HG03457 (cell line): Measurements from ENCODE around the gene CHST11.

Experiments
- ATAC-seq: cut with Tn5 transposase; IDR thresholded peaks from one replicate; pipeline ENCODE4 v1.9.1; 2021; ENCODE audit warnings: moderate number of reproducible peaks; ENCODE audit not compliant: unreplicated experiment

CHST11 gene

DNA sequence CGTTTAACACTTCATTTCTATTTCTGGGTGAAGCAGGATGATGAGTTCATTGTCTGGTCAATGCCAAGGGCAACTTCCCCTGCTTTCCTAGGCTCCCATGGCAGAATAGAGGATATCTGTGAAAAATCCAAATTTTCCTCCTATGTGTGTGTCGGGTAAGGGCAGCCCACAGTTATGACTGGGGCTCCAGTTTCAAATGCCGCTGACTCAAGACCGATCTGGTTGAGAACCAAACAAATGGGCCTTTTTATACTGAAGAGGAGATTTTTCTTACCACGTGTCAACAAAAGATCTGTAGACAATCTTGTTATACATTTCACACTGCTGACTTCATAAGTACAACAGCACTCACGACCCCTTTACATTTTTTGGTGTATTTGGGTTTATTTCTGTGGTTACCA lies 120.8 kb downstream of the CHST11 start:
- ATAC-seq = no peak

DNA sequence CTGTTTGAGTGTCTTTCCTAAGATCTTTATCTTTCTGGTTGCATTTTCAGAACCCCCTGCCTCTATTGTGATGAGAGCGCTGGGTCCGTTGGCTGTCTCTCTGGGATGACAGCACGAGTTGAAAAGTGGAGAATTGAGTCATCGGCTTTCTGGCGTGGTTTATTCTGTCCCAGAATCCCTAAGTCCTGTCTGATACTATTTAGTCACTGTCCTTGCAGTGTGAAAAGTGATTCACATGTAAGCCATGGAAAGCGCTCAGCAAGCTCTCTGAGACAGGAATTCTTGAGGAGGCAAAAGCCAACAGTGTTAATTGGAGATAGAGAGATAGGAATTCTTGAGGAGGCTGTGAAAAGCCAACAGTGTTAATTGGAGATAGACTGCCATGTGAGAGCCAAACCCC lies 121.7 kb downstream of the CHST11 start:
- ATAC-seq = no peak

DNA sequence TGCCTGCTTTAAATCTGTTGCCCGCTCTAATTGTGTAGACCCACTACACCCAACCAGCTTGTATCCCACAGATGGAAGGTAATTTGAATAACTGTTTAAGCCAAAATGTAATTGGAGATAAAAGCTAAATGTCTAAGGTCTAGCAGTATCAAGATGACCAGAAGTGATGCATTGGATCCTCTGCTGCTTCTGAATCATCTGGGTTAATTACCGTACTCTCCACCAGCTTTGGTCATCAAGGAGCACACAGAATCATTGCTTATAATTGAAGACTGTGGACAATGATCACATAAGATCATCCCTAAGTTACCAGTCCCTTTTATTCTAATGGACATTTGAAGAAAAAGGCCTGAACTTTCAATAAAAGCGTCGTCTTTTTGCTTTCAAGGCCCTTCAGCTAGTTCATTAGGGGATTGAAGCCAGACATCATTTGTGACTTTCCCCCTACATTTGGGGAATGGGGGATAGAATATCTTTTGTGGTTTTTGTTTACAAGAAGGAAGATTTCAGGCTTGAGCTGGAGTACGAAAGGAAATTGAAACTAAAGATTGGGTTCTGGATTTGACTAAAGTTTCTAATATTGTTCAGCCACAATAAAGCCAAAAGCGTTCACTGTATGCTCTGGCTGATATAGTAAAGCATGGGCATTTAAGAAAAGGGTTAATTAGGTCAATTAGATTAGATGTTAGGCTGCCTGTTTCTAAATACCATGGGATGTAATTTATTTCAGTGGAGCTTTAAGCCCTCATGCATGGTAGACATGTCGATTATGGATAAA lies 123.2 kb downstream of the CHST11 start:
- ATAC-seq = no peak

DNA sequence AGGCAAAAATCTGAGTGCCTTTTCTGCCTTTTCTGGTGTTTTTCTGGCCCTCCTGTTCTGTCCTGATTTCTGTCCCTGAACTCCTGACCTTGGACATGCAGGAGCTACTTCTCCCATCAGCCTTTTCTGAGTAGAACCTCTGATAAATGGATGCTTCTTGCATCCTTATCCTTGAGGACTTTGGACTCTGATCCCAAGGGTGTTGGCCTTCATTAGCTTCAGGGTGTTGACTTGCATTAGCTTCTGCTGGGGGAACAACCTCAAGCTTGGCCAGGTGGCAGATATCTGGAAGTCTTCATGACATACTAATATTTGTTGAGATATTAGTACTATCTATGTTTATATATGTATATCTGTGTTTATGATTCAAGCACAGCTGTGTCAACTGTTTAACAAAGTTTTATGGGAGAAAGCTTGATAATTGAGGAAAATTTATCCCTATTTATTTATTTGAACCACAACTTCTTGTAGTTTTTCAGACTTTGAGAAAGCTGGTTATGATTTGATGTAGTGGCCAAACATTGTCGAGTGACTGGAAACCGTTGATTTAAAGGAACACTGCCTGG lies 124.3 kb downstream of the CHST11 start:
- no peak for ATAC-seq

DNA sequence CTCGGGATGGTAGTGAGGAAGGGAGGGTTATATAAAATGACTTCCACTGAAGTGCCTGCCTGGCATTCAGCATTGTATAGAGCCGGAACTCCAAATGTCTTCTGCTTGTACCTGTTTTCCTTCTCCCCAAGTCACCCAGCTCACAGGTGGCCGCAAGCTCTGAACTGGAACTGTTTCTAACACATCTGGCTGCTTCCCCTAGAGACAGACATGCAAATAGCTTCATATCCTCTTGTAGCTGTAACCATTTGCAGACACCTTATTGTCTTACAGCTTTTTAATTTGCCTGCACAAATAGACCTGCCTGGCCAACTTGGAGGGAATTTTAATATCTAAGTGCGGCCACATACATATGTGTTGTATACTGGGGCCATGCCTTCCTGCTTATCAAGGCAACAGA lies 126.0 kb downstream of the CHST11 start:
- ATAC-seq = peak; percentile 68

DNA sequence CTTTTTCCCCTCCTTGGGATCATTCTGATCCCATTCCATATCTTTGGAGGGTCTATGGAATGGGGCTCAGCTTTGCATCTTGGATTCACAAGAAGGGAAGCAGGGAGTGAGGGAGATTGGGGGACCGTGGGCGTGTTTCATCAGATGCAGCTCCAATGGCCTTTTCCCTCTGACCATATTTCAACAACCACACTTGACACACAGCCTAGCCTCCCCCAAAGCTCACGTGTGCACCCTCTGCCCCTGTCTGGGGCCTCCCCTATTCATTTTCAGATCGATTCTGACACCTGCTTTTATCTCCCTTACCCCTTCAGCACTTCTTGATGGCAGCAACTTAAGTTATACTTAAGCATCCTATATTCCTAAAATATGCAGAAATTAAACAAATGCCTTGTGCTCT lies 126.6 kb downstream of the CHST11 start:
- ATAC-seq = no peak

DNA sequence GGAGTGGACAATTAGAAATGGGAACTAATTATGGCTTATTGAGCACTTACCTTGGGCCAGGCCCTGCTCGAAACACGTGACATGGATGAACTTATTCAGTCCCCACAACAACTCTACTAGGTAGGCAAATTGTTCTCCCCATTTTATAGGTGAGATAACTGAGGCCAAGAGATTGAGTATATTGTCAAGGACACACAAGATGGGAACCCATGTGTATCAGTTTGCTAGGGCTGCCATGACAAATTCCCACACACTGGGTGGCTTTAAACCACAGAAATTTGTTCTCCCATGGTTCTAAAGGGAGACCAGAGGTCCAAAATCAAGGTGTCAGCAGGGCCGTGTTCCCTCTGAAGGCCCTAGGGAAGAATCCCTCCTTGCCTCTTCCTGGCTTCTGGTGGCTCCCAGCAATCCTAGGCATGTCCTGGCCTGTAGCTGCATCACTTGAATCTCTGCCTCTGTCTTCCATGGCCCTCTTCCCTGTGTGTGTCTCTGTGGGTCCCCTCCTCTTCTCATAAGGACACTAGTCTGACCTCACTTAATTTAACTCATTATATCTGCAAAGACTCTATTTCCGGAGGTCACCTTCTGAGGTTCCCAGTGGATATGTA lies 128.8 kb downstream of the CHST11 start:
- ATAC-seq = no peak

DNA sequence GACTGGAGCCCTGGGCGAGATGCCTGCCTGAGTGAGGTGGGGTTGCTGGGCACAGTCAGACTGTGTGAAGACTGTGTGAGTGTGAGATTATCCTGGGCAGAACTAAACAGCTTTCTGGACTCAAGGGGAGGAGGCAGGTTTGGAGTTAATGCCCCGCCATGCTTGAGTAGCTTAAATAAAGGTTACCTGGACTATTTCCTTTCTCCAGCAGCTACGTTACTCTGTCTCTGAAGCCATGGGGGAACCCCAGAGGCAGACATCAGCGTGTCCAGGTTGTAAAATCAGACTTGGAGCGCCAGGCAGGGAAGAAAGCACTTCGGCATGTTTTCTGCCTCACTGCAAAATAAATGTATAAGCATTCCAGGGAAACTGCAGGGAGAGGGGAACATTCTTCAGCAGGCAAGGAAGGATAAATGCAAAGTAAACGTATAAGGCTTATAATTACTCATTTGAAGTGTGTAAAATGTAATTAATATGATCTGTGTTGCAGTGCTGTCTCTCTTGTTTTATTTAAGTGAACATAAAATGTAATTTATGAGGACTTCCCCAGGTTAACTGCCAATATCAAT lies 129.7 kb downstream of the CHST11 start:
- no peak for ATAC-seq

DNA sequence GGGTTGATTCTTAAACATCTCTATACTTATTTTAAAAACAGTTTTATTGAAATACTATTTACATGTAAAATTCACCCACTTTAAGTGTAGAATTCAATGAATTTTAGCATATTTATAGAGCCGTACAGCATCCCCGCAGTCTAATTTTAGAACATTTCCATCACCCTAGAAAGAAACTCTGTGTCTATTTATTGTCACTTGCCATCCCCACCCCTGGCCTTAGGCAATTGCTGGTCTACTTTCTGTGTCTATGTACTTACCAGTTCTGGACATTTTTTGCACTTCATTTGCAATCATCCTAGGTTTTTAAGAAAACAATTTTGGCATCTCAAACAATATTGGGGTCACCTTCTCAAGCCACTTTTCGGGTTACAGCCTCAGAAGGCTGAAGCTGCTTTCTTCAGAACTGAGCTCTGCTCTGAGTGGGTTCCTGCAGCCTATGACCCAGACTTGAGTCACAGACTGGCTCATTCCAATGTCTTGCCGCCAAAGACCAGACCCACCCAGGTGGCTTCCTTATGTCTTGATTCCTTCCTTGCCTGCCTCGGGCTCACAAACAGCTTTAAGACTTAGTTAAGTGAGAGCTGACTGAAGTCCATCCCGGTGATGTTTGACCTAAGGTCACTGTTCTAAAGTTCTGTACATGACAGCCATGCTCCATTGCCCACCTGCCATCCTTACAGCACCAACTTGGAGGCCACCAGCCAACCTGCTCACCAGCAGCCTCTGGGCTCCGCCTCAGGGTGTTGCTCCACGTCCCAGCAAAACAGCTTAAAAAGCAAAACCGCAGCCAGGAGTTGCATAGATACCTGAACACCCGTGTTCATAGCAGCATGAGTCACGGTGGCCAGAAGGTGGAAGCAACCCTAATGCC lies 131.5 kb downstream of the CHST11 start:
- no peak for ATAC-seq

DNA sequence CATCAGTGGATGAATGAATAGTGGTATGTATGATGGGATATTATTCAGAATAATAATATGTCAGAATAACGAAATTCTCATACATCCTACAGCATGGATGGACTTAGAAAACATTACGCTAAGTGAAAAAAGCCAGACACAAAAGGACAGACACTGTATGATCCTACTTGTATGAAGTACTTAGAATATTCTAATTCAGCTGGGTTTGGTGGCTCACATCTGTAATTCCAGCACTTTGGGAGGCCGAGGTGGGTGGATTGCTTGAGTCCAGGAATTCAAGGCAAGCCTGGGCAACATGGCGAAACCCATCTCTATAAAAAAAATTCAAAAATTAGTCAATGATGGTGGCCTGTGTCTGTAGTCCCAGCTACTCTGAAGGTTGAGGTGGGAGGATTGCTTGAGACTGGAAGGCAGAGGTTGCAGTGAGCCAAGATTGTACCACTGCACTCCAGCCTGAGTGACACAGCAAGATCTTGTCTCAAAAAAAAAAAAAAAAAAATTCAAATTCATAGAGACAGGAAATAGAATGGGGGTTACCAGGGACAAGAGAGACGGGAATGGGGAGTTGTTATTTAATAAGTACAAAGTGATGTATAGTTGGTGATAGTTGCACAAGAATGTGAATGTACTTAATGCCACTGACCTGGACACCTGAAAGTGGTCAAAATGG lies 132.3 kb downstream of the CHST11 start:
- no peak for ATAC-seq

DNA sequence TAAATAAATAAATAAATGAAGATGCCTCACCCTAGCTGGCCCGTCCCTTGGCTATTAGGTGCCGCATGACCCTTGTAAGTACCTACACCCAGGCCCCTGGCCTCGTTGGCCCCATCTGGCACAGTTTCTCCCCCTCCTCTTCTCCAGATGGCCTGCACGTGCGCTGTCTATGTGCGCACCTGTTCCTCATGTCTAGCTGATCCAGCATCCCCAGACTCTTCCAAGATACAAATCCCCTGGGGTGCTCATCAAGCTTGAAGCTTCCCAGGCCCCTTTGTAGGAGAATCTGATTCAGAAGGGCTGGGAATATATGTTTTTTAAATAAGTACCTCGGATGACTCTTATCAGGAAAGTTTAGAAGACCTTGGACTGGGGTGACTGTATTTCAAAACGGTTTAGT lies 133.3 kb downstream of the CHST11 start:
- ATAC-seq = no peak

DNA sequence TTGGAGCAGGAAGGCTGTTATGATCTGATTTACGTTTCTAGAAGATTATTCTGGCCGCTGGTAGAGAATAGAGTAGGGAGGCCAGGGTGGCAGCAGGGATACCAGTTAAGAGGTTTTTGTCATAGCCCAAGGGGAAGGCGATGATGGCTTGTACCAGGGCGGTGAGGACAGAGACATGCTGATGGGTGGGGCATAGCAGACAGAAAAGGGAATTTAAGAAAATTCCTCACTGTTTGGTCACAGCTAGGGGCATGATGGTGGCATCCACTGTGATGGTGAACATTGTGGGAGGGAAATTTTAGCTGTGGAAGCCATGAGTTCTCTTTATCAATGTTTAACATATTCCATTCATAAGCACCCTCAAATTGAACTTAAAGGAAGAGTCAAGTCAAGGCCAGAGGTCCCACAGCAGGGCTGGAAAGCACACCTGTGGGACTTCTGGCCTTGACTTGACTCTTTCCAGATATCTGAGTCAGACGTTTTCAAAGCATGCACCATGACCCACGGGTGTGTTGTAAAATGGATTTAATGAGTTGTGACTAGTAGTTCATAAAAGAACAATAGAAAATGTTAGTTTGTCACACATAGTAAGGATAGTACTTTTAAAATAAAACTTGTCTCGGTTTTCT lies 134.6 kb downstream of the CHST11 start:
- ATAC-seq = no peak

DNA sequence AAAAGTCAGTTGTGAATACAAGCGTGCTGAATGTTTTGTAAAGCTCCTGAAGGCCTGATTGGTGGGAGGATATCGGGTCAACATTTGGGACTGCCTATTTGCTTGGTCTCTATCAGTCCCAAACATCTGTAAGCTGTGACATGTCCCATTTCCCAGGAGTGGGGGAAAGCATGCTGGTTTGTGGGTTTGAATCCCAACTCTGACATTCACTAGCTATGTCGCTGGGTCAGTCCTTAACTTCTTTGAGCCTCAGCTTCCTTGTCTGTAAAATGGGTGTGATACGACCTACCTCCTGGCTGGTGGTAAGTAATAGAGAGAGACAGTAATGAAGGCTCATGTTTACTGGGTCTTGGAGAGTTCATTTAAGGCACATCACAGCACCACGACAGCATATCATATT lies 136.7 kb downstream of the CHST11 start:
- ATAC-seq = no peak

DNA sequence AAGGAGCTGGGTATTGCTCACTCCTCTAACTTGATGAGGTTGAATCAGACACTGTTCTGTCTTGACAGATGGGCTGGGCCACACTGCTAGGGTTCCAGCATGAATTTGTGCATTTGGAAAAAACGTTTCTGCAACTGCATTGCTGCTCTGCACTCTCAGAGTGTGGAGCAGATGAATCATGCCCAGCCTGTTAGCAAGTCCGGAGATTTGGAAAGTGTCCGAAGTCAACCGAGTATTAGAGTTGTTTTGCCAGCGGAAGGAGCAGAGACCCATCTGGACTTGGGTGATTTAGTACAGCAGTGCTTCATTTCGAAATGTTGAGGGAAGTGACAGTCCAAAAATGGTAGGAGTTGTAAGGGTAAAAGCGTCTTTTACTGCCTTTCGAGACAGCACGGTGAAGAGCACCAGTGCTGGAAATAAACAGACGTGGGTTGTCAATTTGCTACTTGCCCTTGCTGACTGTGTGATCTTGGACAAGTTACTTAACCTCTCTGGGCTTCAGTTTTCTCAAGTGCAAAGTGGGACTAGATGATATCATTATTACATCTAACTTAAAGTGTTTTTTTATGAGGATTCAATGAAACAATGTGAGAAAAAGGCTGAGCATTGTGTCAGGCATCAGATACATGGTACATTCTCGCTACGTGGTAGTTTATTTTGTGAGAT lies 139.5 kb downstream of the CHST11 start:
- ATAC-seq = no peak

DNA sequence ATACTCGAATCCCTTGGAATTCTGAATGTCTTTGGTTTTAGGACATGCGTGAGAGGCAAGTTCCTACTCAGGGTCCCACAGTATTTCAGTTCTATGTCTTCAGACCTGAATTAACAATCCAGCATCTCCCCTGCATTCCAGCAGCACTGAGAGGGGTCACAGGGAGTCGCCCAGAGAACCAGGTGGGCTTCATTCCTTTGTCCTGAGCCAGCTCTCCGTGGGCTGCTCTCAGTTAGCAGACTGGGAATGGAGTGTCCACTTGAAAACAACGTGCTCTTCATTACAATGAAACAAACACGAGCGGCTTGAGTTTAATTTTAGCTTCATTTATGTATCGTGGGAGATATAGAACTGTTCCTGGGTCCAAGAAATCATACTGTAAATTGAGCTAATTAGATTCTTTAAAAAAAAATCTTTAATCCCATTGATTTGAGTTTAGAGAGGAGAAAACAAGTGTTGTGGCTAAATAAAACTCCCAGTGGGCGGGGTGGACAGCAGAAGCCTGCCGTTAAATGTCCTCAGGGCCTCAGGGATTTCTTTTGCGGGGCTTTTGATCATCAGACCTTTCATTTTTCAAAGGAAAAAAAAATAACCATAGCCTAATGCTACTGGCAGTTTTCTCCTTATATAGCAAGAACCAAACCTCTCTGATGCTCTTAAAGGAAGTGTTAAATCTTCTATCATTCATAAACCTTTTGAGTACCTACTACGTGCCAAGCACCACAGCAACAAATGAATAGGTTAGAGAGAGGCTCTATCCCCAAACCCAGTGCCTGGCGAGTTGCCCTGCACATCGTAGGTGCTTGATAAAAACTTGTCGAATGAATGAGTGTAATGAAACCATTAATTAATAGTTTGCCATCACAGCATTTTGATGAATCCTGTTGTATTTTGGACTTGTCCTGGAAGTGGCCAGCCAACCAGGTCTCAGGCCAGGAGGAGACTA lies 140.4 kb downstream of the CHST11 start:
- no peak for ATAC-seq

DNA sequence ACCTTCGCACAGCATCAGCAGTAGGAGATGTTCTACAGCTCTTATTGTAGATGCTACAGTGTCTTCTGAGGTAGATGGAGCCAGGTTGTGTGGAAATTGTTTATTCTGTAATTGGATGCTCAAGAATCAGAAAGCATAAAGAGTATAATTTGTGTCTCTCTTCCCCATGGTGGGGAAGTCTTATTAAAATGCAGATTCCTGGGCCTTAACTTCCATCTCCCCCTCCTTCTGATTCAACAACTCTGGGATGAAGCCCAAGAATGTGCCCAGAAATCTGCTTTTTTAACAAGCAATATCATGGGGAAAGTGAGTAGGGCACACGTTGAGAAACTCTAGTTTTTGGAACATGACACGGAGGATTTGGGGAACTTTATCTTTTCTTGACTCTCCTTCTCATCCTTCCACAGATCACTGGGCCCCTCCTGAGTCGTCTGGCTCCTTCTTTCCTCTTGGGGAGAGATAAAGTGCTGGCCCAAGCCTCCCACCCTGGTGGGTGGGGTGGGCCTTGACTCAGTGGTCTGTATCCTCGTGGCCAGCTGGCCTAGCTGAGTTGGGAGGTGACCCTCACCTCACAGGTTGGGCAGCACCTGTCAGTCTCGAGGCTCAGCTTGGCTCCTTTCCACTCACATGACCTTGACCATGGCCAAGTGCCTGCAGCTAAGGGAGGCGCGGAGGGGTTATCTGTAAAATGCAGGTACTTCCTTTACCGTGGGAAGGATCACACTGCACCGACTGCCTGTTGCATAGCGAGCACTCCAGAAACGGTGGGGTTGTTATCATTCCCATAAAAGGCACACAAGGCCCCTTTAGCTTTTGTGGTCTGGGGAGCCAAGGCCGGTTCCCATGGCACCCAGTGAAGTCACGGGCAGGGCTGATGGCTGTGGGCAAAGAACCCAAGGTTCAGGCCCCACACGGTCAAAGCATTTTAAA lies 141.9 kb downstream of the CHST11 start:
- no peak for ATAC-seq

DNA sequence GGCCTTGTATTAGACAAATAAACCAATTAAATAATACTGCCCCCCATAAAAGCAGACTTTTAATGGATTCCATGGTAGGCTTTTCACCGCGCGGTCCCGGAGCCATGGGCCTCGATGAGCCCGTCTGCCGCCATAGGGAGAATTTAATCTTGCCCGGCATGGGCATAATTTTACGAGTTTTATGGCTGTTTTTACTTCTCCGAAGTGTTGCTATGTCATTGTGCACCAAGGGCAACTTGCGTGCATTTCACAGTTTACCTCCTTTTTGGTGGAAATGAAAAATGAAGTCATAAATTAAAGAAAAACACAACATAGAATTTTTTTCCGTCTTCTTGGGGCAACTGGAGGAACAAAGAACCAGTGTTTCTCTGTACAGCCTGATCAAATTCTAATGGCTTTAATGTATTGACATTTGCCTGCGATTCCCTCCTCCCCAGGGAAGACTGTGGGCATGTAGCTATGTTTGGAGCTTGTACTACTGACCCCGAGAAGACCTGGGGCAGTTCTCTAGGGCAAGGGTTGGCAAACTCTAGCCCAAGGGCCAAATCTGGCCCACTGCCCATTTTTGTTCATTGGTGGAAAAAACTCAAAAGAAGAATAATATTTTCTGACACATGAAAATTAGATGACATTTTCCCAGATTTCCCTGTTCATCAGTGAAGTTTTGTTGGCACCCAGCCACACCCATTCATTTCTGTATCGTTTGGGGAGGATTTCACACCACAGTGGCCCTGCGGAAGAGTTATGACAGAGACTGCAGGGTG lies 142.7 kb downstream of the CHST11 start:
- ATAC-seq = no peak
